HG03571 (cell line): ENCODE results near the gene CCDC134.

Experiments used
- ATAC-seq: cut with Tn5 transposase; IDR thresholded peaks from one replicate; pipeline ENCODE4 v1.9.1; 2021; ENCODE audit not compliant: unreplicated experiment

CCDC134 gene

DNA sequence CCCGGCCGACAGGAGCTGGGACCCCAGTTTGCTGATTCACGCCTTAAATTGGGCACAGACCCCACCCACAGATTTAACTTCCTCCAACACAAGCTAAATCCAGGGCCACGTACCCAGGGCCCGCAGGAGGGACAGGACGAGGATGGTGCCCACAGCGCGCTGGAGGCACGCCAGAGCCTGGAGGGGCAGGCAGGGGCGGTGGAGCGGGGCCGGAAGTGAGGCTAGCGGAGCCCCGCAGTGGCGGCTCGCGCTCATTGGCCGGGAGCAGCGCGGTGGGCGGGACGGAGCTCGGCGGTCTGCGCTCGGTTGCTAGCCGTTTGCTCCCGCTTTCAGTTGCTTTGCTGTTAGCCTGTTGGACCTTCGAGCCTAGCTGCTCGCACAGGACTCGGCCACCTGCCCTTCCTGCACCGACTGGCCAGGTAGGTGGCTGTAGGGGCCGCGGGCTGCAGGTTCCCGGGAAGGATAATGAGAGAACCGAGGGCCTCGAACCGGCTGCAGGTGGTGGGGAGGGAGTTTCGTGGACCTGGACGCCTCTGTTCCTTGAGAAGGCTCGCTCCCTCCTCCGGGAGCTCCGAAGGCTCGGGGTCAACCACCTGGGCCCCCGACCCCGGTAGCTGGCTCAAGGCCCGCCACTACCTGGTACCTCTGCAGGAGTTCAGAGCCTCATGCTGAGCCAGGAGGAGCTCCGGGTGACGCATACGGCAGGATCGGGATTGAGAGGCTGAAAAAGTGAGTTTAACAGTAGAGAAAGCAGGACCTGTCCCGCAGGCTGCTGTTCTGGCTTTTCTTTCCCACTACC lies at the start of gene CCDC134:
TSS of gene CCDC134 (plus strand) at position 332 of the 799 bp plus-strand sequence. CDS start 8,212 bp downstream, outside the sequence.
- ATAC-seq = peak; percentile 83

DNA sequence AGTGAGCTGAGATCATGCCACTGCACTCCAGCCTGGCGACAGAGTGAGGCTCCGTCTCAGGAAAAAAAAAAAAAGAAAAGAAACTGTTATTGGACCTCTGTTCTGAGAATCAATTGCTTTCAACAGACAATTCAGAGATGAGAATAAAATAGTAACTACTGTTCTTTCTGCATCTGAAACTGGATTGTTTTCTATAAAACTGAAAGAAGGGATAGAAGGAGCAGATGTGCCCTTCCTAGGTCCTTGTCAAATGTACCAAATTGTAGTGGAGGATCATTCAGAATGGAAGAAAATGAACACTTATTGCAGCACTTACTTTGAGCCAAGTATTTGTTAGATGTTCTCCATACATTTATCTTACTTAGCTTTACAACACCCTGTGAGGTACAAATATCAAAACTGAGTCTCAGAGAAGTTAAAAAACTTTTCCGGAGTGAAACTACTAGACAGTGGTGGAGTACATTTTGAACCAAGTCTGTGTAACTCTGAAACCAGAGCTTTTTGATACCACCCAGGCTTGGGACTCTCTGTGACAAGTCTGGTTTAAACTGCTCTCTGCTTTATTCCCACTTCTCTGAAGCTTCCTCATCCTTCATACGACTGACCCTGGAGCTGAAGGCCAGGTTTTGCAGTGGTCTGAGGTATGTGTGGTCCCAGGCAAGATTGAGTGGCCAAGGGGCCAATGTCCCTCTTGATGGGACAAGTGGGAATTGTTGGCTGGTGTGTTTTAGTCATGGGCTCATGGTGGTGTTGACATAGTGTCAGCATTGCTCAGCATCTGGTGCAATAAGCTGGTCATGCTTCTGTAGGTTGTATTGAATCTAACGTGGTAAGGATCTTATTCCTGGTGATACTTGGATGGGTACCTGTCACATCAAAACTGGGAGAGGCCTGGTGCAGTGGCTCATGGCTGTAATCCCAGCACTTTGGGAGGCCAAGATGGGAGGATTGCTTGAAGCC lies 48.2 kb upstream of the CCDC134 start:
- no peak for ATAC-seq

DNA sequence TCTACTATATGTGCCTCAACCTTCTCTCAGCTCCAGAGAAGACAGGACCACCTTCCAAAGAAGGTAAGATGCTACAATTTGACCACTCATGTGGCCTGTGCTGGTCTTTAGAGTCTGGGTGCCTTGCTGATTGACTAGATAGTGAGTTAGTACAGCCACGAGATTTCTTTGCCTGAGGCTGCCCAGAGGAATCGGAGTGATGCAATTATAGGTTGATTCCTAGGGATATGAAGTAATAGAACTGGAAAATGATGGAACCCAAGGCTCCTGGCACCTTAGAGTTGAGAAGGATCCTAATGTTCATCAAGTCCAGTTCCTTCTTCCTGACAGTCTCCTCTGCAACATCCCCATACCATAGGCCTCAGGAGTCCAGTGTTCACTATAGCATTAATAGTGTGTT lies 46.5 kb upstream of the CCDC134 start:
- ATAC-seq = no peak

DNA sequence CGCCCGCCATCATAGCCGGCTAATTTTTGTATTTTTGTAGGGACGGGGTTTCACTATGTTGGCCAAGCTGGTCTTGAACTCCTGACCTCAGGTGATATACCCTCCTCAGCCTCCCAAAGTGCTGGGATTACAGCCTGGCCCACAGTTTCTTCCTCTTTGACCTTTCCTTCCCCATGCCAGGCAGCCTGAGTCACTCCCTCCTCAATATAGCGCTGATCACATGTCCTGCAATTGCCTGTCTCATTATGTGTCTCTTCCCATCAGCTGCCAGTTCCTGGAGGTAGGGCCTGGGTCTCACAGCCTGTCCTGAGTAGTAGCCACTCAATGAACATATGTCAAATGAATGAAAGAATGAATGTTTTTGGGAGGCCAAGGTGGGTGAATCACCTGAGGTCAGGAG lies 43.0 kb upstream of the CCDC134 start:
- ATAC-seq = no peak

DNA sequence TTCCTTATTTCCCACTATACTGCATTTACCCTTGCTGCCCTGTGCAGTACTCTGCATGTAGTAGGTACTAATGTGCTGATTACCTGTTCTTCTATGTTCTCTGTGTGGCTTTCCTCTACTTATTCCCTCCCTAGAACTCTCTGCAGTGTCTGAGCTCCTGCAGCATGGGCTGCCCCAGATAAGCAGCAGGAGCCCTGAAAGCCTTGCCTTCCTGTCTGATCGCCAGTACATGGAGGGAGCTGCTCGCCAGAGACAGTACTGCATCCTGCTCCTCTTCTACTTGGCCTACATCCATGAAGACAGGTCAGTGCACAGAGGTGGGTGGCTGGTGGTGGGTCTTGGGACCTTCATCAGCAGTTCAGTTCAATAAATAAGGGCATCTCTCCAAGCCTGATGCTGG lies 42.2 kb upstream of the CCDC134 start:
- no peak for ATAC-seq

DNA sequence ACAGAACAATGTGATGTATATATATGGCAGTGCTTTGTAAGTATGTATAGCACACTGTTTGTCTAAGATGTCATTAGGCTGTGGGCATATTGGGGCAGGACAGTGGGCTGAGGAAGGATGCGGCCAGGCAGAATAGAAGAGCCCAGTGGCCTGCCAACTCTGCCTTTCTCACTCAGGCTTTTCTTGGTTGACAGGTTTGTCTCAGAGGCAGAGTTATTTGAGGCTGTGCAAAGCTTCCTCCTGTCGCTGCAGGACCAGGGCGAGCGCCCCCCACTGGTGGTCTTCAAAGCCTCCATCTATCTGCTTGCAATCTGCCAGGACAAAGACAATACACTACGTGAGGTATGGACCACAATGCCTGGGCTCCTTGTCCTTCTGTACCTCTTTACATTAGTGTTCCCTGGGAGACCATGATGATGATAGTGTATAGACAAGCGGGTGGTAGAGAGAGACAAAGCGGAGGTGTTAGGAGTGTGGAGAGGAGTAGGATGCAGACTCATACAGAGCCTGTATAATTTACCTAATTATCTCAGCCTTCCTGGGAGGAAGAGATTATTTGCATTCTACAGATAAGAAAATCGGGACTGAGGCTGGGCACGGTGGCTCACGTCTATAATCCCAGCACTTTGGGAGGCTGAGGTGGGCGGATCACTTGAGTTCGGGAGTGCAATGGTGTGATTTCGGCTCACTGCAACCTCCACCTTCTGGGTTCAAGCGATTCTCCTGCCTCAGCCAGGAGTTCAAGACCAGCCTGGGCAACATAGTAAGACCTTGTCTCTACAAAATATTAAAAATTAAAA lies 37.3 kb upstream of the CCDC134 start:
- ATAC-seq = no peak

DNA sequence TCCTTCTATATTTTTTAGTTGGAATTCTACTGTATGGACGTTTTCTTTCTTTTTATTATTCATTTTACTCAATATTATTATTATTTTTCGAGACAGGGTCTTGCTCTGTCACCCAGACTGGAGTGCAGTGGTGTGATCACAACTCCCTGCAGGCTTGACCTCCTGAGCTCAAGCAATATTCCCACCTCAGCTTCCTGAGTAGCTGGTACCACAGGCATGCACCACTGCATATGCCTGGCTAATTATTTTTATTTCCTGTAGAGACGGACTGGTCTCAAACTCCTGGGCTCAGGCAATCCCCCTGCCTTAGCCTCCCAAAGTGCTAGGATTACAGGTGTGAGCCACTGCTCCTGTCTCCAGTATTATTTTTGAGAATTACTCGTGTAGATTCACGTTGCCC lies 34.0 kb upstream of the CCDC134 start:
- ATAC-seq = no peak

DNA sequence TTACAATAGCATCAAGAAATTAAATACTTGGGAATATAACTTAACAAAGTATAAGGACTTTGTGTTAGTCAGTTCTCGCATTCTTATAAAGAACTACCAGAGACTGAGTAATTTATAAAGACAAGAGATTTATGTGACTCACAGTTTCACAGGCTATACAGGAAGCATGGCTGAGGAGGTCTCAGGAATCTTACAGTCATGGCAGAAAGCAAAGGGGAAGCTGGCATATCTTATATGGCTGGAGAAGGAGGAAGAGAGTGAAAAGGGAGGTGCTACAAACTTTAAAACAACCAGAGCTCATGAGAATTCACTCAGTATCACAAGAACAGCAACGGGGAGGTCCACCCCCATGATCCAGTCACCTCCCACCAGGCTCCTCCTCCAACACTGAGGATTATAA lies 32.0 kb upstream of the CCDC134 start:
- no peak for ATAC-seq

DNA sequence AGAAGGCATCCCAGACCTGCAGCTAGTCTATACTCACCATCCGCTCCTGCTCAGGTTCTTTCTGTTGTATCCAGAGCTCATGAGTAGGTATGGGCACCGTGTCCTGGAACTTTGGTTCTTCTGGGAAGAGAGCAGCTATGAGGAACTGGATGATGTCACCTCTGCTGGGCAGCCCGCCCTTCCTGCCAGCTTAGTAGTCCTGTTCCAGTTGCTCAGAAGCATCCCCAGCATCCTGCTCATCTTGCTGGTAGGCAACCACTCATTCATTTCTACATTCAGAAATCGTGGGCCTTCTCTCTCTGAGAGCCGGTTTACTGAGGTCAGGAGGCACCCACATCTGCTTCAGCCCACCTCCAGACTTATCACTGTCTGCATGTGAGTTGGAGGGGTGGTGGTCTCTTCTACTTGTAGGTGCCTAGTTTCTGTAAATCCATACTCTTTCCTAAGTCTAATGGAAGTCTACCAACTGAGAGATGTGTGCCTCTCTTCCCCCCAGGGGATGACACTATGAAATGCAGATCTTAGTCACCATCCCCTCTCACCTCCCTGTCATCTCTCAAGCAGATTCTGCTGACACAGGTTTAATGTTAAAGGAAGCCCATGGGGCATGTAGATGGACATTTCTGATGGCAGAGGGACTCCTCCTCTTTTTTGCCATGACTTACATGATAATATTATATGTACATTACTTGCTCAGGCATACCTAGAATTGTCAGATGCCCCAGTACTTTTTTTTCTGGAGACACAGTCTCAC lies 29.6 kb upstream of the CCDC134 start:
- no peak for ATAC-seq

DNA sequence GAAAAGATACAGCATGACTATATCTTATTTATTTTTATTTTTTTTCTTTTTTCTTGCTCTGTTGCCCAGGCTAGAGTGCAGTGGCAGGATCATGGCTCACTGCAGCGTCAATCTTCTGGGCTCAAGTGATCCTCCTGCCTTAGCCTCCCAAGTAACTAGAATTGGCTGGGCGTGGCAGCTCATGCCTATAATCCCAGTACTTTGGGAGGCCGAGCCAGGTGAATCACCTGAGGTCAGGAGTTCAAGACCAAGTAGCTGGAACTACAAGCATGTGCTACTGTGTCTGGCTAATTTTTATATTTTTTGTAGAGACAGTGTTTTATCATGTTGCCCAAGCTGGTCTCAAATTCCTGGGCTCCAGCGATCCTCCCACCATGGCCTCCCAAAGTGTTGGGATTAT lies 28.3 kb upstream of the CCDC134 start:
- ATAC-seq = no peak

DNA sequence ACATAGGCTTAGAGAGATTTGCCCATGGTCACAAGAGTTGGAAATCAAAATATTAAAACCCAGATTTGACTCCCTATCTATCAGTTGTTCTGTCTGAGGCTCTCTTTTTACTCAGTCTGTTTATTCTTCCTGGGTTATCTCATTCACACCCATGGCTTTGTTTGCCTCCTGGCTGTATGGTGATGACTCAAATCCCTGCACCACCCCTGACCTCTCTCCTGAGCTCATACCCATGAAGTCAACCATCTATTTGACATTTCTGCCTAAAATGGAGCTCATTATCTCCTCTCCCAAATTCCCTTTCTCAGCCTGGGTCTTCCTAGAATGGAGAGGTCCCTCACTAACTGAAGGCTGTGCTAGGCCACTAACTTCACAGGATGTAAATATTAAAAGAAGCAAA lies 27.8 kb upstream of the CCDC134 start:
- ATAC-seq = no peak

DNA sequence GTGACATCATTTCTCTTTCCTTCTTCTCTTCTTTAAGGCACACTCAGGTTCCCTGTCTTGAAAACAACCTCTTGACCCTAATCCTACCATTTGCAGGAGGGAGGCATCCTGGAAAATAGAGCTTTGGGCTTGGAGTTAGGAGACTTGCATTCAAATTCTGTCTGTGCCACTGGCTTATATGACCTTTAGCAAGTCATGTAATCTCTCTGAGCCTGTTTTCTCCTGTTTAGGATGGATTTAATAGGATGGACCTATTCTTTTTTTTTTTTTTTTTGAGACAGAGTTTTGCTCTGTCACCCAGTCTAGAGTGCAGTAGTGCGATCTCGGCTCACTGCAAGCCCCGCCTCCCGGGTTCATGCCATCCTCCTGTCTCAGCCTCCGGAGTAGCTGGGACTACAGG lies 25.1 kb upstream of the CCDC134 start:
- no peak for ATAC-seq

DNA sequence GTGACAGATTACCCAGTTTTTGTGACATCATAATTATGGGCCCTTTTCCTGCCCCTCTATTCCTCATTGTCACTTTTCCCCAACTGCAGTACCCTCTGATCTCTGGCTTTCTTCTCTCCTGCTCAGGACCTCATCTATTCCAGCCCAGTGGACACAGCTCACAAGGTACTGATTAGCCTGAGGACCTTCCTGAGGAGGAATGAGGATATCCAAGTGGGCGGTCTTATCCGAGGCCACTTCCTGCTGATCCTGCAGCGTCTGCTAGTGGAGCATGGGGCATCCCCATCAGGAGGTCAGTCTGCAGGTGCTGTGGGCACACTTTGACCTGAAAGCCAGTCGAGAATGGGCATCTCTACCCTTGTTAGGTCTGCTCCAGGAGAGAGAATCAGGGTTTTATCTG lies 24.5 kb upstream of the CCDC134 start:
- no peak for ATAC-seq

DNA sequence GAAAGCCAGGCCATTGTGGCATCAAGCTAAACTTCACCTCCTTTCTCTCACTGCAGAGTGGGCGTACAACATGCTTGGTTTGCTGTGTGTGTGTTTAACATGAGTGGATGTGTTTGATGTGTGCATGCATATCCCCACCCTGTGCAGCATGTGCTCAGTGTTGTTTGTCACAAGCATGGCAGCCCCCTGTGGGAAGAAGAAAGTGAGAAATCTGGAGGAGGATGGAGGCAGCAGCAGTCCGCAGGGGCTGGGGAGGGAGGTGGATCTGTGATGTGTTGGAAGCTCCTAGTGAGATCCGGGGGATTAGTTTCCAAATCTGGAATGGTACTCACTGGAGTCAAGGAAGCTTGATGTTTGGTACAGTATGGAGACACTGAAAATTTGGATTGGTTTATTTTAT lies 24.1 kb upstream of the CCDC134 start:
- no peak for ATAC-seq

DNA sequence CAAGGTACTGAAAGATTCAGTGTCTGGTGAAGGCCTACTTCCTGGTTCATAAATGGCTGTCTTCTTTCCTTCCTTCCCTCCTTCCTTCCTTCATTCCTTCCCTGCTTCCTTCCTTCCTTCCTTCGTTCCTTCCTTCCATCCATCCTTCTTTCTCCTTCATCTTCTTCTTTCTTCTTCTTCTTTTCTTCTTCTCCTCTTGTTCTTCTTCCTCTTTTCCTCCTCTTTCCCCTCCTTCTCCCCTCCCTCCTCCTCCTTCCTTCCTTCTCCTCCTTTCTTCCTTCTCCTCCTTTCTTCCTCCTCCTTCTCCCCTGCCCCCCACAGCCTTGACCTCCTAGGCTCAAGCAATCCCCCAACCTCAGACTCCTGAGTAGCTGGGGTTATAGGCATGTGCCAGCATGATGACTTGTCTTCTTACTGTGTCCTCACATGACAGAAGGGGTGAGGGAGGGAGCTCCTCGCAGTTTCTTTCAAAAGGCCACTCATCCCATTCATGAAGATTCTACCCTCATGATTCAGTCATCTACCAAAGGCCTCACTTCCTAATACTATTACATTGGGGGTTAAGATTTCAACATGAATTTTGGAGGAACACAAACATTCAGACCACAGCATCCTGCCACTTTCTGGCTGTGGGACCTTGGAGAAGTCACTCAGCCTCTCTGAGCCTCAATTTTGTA lies 22.6 kb upstream of the CCDC134 start:
- ATAC-seq = no peak

DNA sequence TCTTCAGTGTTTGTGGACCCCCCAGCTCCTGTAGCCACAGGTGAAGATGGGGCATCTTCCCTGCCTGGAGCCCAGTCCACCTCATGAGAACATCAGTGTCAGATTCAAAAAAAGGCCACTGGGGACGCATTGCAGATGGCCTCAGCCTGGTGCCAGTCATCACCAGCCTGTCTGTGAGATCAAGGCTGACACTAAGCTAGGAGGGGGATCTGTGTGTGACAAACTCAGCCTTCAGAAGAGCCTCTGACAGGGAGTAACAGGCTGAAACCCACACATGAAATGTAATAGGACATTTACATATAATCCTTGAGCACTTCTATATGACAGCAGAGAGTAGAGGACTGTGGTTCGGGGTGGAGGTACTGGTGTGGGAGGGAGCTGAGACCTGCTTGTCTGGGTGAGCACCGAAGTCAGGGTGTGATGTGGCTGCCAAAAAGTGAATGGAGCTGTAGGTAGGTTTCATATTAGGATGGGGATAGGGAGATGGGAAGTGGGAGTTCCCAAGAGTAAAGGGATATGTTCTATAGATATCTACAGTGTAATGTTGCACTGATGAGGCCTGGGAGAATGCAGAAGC lies 20.5 kb upstream of the CCDC134 start:
- ATAC-seq = no peak

DNA sequence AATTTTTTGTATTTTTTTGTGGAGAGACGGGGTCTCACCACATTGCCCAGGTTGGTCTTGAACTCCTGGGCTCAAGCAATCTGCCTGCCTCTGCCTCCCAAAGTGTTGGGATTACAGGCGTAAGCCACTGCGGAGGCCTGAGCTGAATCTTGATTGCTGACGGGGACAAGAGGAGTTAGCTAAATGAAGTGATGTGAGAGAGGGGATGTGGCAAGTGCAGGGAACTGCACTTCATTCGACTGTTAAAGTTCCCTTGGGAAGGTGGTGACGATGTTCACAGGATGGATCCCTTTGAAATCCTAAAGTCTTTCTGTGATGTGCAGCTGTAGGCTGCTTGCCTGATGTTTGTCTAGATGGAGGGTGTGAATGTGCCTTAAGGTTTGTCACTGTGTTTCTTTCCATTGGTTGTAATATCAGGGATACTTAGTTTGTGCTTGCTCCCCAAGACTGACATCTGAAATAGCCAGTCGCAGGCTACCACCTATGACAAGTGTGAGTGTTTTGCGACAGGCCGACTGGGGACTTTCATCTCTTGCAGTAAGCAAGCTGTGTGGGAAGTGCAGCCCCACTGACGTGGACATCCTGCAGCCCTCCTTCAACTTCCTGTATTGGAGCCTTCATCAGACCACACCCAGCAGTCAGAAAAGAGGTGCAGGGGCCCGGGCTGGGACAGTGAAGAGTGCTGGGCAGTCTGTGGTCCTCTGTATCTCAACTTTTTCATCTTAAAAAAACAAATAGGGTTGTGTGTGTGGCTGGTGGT lies 19.6 kb upstream of the CCDC134 start:
- peak; percentile 72 for ATAC-seq

DNA sequence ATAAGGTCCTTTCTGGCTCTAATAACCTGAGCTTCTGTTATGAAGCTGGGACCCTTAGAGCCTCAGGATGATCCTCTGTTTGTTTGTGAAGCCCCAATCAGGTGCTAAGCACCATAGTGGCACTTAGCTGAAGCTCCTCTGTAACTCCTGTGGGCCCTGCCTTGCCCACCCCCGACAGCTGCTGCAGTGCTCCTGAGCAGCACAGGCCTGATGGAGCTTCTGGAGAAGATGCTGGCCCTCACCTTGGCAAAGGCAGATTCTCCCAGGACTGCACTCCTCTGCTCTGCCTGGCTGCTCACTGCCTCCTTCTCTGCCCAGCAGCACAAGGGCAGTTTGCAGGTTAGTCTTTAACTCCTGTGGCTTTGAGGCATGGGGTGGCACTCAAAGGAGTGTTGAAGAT lies 19.0 kb upstream of the CCDC134 start:
- ATAC-seq = no peak

DNA sequence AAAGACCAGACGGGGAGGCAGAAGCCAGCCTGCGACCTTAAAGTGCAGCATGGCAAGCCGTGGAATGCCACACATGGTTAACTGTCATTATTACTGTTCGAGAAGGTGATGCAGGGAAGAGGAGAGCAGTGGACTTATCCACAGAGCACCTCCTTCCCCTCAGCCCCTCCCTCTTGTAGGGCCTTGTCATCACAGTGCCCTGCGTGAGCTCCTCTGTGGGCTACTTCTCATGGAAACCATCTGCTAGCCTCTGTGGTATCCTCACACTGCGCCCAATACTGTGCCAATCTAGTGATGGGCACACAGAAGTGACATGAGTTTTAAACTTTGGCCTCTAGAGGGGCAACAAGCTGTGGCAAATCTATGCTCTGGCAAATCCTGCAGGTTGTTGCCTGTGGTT lies 18.2 kb upstream of the CCDC134 start:
- no peak for ATAC-seq
